ENCODE data around the gene UBE2V1. TPM values are rescaled to one million over a fixed set of nuclear protein-coding genes. Genes with fewer than 3 reads are reported as not detected.

UBE2V1 gene
- total and polyA plus RNA-seq, 2 of the 13 experiments (the other 11 are each of a cell fraction or from before 2014, with no cell fraction given), result 81.3 to 132 TPM

DNA sequence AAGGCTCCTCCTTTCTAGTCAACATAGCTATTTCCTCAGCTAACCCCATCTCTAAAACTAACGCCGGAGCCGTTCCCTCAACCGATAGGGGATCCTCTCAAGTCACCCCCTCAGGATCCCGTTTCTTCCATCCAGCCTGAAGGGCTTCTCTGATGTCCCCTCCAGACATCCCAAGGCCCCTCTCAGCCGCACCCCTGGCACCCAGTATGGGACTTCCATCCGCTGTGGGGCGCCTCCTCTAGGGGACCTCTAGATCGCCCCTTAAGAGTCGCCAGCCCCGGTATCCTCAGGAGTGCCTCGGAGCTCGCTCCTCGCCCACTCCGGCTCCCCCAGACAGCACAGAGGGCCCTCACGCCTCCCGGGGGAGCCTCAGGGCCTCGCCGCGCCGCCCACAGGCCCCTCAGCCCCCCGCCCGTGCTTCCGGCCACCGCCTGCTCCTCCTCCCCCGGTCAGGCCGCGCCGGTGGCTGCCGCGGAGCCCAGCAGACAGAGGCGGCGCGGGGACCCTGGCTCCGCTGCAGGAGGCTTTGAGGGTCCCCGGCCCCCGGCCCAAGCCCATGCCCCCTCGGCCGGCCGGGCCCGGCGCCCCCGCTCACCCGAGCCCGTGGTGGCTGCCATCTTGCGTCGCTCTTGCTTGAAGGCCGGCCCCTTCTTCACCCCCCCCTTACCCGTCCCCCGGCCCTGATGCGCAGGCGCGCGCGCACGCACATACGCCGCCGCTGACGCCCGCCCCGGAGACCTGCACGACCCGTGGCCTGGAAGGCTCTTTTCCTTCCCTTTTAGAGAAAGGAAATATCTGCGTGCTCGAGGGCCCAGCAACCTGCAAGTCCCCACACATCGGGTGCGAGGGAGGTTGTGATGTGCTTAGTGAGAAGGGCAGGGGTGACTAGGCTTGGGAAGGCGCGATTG is at the start of gene UBE2V1 (continued):
- TF ChIP-seq ZNF75D (CRISPR knock-in tag; IDR thresholded peaks at IDR 0.05; ENCODE audit: borderline replicate concordance) (no peak), FOXM1 (CRISPR knock-in tag; IDR thresholded peaks at IDR 0.05) (peak; percentile 86; the same call in 1 of the 2 replicates), AKNA (CRISPR knock-in tag; IDR thresholded peaks at IDR 0.05; ENCODE audit: borderline replicate concordance) (peak; percentile 71; the same call in 1 of the 2 replicates), EEA1 (CRISPR knock-in tag; IDR thresholded peaks at IDR 0.05; ENCODE audit: borderline replicate concordance) (peak; percentile 97), ZNF713 (CRISPR knock-in tag; IDR thresholded peaks at IDR 0.05) (0 out of 2 replicates have a peak, but pooled peaks have one; percentile 50), ZNF460 (CRISPR knock-in tag; IDR thresholded peaks at IDR 0.05; ENCODE audit: borderline replicate concordance) (no peak), ZNF766 (CRISPR knock-in tag; IDR thresholded peaks at IDR 0.05; ENCODE audit: borderline replicate concordance) (no peak; the same call in 1 of the 2 replicates), ZNF3 (CRISPR knock-in tag; IDR thresholded peaks at IDR 0.05) (no peak), GPN1 (CRISPR knock-in tag; IDR thresholded peaks at IDR 0.05; ENCODE audit: borderline replicate concordance) (no peak; the same call in 1 of the 2 replicates), CBX2 (IDR thresholded peaks at IDR 0.05; ENCODE audit: low read depth, low read length) (no peak), CBX2 (CRISPR knock-in tag; IDR thresholded peaks at IDR 0.05; ENCODE audit: low read depth) (no peak), CENPT (CRISPR knock-in tag; IDR thresholded peaks at IDR 0.05; ENCODE audit: low read depth) (peak; percentile 40; the same call in 1 of the 2 replicates), MBNL3 (CRISPR knock-in tag; conservative IDR thresholded peaks at IDR 0.05) (no peak), KMT2B (CRISPR knock-in tag; IDR thresholded peaks at IDR 0.05) (peak; percentile 86), PHF20 (CRISPR knock-in tag; IDR thresholded peaks at IDR 0.05) (peak; percentile 82), ETS1 (CRISPR knock-in tag; IDR thresholded peaks at IDR 0.05) (peak; percentile 80)
- TF ChIP-seq, protein P1, sequence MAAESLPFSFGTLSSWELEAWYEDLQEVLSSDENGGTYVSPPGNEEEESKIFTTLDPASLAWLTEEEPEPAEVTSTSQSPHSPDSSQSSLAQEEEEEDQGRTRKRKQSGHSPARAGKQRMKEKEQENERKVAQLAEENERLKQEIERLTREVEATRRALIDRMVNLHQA (CRISPR knock-in tag; IDR thresholded peaks at IDR 0.05), result no peak
- TF ChIP-seq, protein P2, sequence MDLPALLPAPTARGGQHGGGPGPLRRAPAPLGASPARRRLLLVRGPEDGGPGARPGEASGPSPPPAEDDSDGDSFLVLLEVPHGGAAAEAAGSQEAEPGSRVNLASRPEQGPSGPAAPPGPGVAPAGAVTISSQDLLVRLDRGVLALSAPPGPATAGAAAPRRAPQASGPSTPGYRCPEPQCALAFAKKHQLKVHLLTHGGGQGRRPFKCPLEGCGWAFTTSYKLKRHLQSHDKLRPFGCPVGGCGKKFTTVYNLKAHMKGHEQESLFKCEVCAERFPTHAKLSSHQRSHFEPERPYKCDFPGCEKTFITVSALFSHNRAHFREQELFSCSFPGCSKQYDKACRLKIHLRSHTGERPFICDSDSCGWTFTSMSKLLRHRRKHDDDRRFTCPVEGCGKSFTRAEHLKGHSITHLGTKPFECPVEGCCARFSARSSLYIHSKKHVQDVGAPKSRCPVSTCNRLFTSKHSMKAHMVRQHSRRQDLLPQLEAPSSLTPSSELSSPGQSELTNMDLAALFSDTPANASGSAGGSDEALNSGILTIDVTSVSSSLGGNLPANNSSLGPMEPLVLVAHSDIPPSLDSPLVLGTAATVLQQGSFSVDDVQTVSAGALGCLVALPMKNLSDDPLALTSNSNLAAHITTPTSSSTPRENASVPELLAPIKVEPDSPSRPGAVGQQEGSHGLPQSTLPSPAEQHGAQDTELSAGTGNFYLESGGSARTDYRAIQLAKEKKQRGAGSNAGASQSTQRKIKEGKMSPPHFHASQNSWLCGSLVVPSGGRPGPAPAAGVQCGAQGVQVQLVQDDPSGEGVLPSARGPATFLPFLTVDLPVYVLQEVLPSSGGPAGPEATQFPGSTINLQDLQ (CRISPR knock-in tag; IDR thresholded peaks at IDR 0.05), result peak; percentile 94; the same call in 1 of the 2 replicates
- TF ChIP-seq, protein P3, sequence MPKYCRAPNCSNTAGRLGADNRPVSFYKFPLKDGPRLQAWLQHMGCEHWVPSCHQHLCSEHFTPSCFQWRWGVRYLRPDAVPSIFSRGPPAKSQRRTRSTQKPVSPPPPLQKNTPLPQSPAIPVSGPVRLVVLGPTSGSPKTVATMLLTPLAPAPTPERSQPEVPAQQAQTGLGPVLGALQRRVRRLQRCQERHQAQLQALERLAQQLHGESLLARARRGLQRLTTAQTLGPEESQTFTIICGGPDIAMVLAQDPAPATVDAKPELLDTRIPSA (CRISPR knock-in tag; IDR thresholded peaks at IDR 0.05; ENCODE audit: borderline replicate concordance), result no peak
